MM.1S (cell line): ENCODE measurements around the gene MAD1L1.

ENCODE experiments used
- EZH2 ChIP-seq: fragments of 300-600 bp; sonication (generic); optimal IDR thresholded peaks from 2 replicates; pipeline ENCODE3; 2017; ENCODE audit warnings: low read depth, mild to moderate bottlenecking, antibody characterized with exemption, low read length, mixed read lengths
- EZH2phosphoT487 ChIP-seq: fragments of 300-600 bp; sonication (generic); IDR thresholded peaks from 2 replicates; pipeline ENCODE4 v1.6.1; 2018; ENCODE audit warnings: antibody characterized with exemption, low read length
- TF ChIP-seq, protein P1 (sequence below): fragments of 300-600 bp; sonication (generic); IDR thresholded peaks from 2 replicates; pipeline ENCODE4 v1.5.1; 2016; ENCODE audit warnings: antibody characterized with exemption, low read length, mixed read lengths

DNA sequence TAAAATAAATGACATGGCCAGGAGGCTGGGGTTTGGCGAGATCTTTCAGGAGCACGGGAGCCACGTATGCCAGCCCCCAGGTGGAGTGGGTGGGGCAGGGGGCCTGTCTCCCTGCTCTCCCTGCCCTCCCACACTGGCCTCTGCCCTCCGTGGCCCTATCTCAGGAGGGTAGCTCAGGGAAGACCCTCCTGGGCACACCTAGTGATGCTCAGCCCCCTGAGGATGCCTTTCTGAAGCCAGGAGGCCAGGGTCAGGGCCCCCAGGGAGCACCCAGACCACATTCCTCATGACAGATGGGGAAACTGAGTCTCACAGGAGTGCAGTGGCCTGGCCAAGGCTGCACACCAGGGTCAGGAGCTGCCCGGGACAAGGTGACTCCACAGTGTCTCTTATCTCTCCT, 339.3 kb downstream of the MAD1L1 start:
- TF ChIP-seq, protein P1, sequence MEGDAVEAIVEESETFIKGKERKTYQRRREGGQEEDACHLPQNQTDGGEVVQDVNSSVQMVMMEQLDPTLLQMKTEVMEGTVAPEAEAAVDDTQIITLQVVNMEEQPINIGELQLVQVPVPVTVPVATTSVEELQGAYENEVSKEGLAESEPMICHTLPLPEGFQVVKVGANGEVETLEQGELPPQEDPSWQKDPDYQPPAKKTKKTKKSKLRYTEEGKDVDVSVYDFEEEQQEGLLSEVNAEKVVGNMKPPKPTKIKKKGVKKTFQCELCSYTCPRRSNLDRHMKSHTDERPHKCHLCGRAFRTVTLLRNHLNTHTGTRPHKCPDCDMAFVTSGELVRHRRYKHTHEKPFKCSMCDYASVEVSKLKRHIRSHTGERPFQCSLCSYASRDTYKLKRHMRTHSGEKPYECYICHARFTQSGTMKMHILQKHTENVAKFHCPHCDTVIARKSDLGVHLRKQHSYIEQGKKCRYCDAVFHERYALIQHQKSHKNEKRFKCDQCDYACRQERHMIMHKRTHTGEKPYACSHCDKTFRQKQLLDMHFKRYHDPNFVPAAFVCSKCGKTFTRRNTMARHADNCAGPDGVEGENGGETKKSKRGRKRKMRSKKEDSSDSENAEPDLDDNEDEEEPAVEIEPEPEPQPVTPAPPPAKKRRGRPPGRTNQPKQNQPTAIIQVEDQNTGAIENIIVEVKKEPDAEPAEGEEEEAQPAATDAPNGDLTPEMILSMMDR = no peak
- TF ChIP-seq EZH2 (no peak), EZH2phosphoT487 (no peak)
